Osteocyte (in vitro differentiated cells): ENCODE measurements around the gene PLXNA4. TPM values are rescaled to one million over a fixed set of nuclear protein-coding genes. Genes with fewer than 3 reads are reported as not detected.

Experiments used
- DNase-seq: peaks from one replicate; pipeline ENCODE4 v3.0.0; 2021; ENCODE audit warnings: mixed read lengths; ENCODE audit not compliant: unreplicated experiment; ENCODE audit errors: extremely low spot score
- H3K27ac Mint-ChIP-seq: one replicate; pipeline ENCODE4 v1.8.0; 2021; ENCODE audit warnings: mild to moderate bottlenecking, mixed read lengths; ENCODE audit not compliant: unreplicated experiment
- H3K27me3 Mint-ChIP-seq: one replicate; pipeline ENCODE4 v1.8.0; 2021; ENCODE audit warnings: mixed read lengths; ENCODE audit not compliant: unreplicated experiment
- H3K36me3 Mint-ChIP-seq: one replicate; pipeline ENCODE4 v1.8.0; 2021; ENCODE audit warnings: mixed read lengths; ENCODE audit not compliant: unreplicated experiment
- H3K4me1 Mint-ChIP-seq: one replicate; pipeline ENCODE4 v1.8.0; 2021; ENCODE audit warnings: mixed read lengths; ENCODE audit not compliant: unreplicated experiment
- H3K4me3 Mint-ChIP-seq: one replicate; pipeline ENCODE4 v1.8.0; 2021; ENCODE audit warnings: mild to moderate bottlenecking, moderate library complexity, mixed read lengths; ENCODE audit not compliant: unreplicated experiment
- H3K9me3 Mint-ChIP-seq: one replicate; pipeline ENCODE4 v1.8.0; 2021; ENCODE audit warnings: mixed read lengths; ENCODE audit not compliant: unreplicated experiment
- total RNA-seq: library from RNA; stranded (reverse); gene quantifications from 2 replicates; pipeline ENCODE4 v1.2.1, GENCODE V29; 2021
- TF ChIP-seq, protein P1 (sequence below): fragments of 200-600 bp; sonication (generic); IDR thresholded peaks from 2 replicates; pipeline ENCODE4 v1.5.0; 2021; ENCODE audit warnings: antibody characterized with exemption, mild to moderate bottlenecking, moderate library complexity

The PLXNA4 gene
- total RNA-seq, 1 donor from 2014 or later, result 59.0 TPM

DNA sequence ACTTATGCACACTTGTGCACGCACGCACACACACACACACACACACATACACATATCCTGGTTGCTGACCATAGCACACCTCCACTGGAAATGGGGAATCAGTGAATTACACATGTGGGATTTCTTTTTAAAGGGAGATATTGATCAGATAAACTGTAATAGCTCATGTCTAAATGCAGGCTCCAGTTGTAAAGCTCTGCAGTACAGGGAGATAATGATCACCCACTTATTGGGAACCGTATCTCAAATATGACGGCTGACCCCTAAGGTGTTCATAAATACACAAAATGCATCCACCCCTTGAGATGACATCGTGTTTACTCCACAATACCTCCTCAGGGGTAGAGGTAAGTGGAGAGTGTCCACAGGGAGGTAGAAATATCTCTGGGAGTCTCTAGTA is 79.2 kb downstream of the PLXNA4 start:
- no peak for DNase-seq
- no peaks in the 10 kb centered on the region for H3K27me3 Mint-ChIP-seq
- no peak overlapping the region for H3K27ac Mint-ChIP-seq
- no peaks in the 10 kb centered on the region for H3K9me3 Mint-ChIP-seq
- peaks cover 7% of the 10 kb centered on the region for H3K36me3 Mint-ChIP-seq
- H3K4me1 Mint-ChIP-seq, result peaks cover 22% of the 10 kb centered on the region
- TF ChIP-seq, protein P1, sequence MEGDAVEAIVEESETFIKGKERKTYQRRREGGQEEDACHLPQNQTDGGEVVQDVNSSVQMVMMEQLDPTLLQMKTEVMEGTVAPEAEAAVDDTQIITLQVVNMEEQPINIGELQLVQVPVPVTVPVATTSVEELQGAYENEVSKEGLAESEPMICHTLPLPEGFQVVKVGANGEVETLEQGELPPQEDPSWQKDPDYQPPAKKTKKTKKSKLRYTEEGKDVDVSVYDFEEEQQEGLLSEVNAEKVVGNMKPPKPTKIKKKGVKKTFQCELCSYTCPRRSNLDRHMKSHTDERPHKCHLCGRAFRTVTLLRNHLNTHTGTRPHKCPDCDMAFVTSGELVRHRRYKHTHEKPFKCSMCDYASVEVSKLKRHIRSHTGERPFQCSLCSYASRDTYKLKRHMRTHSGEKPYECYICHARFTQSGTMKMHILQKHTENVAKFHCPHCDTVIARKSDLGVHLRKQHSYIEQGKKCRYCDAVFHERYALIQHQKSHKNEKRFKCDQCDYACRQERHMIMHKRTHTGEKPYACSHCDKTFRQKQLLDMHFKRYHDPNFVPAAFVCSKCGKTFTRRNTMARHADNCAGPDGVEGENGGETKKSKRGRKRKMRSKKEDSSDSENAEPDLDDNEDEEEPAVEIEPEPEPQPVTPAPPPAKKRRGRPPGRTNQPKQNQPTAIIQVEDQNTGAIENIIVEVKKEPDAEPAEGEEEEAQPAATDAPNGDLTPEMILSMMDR, result no peak
- no peak overlapping the region for H3K4me3 Mint-ChIP-seq

DNA sequence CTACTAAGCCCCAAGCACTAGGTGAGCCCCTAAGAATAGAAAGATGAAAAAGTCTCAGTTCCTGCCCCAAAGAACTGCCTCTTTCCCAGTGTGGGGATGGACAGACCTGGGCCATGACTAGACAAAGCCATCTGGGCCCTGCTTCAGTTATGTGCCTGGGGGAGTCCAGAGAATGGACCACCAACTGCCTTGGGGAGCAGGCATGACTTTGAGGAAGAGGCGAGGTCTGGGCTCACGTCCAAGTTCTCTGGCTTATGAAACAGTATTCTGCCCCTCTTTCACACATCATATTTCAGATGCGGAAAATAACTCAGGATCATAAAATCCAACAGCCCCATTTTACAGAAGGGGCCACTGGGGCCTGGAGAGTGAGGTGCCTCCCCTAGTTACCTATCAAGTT is 80.3 kb downstream of the PLXNA4 start:
- DNase-seq, result no peak
- peaks cover 31% of the 10 kb centered on the region for H3K4me1 Mint-ChIP-seq
- H3K36me3 Mint-ChIP-seq, result peaks cover 9% of the 10 kb centered on the region
- no peaks in the 10 kb centered on the region for H3K9me3 Mint-ChIP-seq
- no peak overlapping the region for H3K4me3 Mint-ChIP-seq
- no peaks in the 10 kb centered on the region for H3K27me3 Mint-ChIP-seq
- TF ChIP-seq, protein P1, result no peak
- no peak overlapping the region for H3K27ac Mint-ChIP-seq

- H3K4me3 Mint-ChIP-seq, result no peak overlapping the region
- no peak for DNase-seq
Observed at GRCh38 chr7:132494474-132494873, 81.8 kb downstream of the PLXNA4 start.

DNA sequence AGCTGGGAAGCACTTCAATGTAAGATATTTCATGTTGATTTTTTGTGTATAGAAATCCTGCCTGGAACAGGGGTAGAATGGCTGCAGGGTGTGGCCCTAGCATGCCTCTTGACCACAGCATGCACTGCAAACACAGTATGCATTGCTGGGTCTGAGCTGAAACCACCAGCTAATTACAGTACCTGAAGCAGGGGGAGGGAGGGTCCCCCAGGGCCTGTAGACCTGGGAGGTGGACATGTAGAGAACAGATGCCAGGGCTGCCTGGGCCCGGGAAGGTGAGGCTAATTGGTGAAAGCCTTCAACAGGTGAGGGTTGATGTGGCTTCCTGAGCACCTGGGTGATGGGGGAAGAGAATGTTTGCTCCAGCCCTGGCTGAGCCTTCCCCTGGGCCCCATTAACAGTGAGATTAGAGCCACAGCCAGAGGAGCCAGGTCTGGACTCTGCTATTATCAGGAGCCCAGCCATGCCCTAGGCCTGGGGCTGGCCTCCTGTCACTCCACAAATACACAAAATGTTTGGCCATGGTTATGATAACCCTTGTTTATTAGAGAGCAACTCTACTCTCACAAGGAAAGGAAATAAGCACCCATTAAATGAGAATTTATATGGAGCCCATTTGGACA is 83.3 kb downstream of the PLXNA4 start:
- Mint-ChIP-seq H3K4me1 (peaks cover 29% of the 10 kb centered on the region), H3K4me3 (no peak overlapping the region), H3K27ac (no peak overlapping the region), H3K36me3 (peaks cover 22% of the 10 kb centered on the region), H3K9me3 (no peaks in the 10 kb centered on the region), H3K27me3 (no peaks in the 10 kb centered on the region)
- TF ChIP-seq, protein P1, result no peak
- no peak for DNase-seq

More at GRCh38 chr7:132494474-132494873, 81.8 kb downstream of the PLXNA4 start:
- H3K27me3 Mint-ChIP-seq, result no peaks in the 10 kb centered on the region
- peaks cover 33% of the 10 kb centered on the region for H3K4me1 Mint-ChIP-seq
- H3K9me3 Mint-ChIP-seq, result no peaks in the 10 kb centered on the region
- TF ChIP-seq, protein P1, result no peak
- peaks cover 8% of the 10 kb centered on the region for H3K36me3 Mint-ChIP-seq
- no peak overlapping the region for H3K27ac Mint-ChIP-seq

DNA sequence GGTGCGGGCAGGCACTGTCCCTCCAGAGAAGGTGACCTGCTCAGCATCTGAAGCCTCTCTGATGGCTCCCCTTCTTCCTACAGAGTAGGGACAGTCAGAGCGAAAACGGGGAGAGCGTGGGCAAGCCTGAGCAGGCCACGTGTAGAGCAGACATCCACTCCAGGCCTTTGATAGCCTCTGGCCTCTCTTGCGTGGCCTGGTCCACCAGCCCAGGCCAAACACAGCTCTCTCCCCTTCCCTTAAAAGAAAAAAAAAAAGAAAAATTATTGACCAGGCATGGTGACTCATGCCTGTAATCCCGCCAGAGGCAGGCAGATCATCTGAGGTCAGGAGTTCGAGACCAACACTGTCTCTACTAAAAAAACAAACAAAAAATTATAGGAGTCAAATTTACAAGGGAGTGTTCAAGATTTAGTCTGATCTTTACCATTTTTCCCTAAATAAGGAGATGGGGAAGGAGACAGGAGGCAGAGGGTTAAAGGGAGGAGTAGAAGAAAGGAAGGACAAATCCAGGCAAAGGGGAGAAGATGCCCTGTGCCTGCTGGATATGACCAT is 84.8 kb downstream of the PLXNA4 start:
- no peak overlapping the region for H3K4me3 Mint-ChIP-seq
- TF ChIP-seq, protein P1, result no peak
- no peak overlapping the region for H3K27ac Mint-ChIP-seq
- no peak for DNase-seq
- peaks cover 39% of the 10 kb centered on the region for H3K4me1 Mint-ChIP-seq
- H3K9me3 Mint-ChIP-seq, result no peaks in the 10 kb centered on the region
- H3K36me3 Mint-ChIP-seq, result peaks cover 28% of the 10 kb centered on the region
- H3K27me3 Mint-ChIP-seq, result no peaks in the 10 kb centered on the region
